Daoy (cell line): ENCODE data around the gene CDS2. TPM values are rescaled to one million over a fixed set of nuclear protein-coding genes. Genes with fewer than 3 reads are reported as not detected.

Experiments
- DNase-seq: peaks from one replicate; pipeline ENCODE4 v3.0.0-alpha.2; 2015; ENCODE audit warnings: low read depth
- total RNA-seq: library from RNA; depleted of rRNA; stranded (reverse); fragments of >200 nt; shearing (Covaris generic); gene quantifications from 2 replicates; pipeline ENCODE4 v1.2.3, GENCODE V29; 2014

CDS2 gene
- total RNA-seq, 1 experiment from 2014 or later: 22.3 TPM

DNA sequence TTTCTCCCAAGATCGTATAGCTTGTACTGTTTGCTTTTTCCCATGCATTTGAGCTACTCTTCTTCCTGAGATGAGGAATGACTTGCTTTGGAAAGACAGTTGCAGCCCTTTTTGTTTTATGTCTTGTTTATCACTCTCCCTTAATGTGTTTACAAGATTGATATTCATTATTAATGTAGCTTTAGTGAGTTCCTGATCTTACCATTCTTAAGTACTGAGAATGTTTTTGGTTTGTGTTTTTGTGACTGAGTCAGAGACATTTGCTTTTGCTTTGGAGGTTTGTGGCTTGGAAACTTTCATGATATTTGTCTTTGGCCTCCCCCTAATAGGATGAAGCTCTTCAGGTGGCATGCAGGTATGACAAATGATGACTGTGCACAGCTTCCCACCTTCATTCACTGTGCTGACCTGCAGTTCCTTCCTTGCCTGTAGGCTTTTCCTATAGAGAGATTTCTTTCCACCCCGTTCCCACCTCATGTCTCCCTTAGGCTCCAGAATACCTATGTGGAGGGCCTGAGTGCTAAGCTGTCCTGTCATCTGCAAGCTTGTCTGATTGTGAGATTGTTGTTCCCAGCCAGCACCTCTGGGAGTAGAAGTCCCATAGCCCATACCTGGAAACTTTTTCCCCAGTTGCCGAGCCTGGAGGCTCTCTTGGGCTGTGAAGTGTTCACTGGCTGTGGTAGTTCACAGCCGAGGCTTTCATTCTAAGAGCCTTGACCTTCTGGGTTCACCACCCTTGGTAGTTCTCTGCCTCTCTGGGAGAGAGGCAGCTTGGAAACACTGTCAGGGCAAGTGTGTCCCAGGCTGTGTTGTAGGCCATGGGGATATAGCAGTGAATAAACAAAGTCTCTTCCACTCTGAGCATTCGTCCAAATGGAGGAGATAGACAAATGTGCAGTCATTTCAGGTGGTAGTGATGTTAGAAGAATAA, 27.1 kb downstream of the CDS2 start:
- DNase-seq: peak; percentile 8

GRCh38 chr20:5154543-5154925, 27.7 kb downstream of the CDS2 start:
- DNase-seq: no peak

- DNase-seq: no peak
Observed at GRCh38 chr20:5155404-5155803, 28.6 kb downstream of the CDS2 start.

DNA sequence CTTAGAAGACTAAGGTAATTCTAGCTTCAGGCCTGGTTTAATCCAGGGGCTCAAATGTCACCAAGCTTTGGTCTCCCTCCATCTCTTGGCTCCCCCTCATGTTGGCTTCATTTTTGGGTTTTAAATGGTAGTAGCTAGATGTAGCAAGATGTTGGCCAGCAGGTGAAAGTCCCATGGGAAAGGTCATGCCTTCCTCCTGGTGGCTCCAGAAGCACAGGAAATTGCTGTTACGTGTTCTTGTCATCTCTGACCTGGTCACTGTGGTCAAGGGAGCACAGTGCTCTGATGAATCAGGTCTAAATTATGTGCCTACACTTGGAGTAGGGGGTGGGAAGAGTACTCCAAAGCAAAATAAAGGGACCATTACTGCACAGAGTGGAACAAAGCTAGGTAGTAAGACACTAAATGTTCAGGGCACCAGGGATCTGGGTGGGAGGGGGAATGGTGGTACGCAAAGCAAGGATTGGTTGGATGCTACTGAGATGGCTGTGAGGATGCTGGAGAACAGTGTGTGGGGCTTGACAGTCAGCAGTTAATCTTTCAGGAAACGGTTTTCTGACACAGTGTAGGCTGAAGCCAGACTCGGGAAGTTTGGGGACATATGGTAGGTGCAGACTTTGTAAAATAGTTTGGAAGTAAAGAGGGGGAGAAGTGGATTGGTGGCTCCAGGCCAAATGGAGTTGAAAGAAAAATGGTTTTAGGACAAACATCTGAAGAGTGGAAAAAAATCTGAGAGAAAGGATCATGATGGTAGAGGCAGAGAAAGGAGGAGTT, 30.1 kb downstream of the CDS2 start:
- DNase-seq: peak; percentile 19

- no peak for DNase-seq
Observed at GRCh38 chr20:5159928-5160327, 33.1 kb downstream of the CDS2 start.

DNA sequence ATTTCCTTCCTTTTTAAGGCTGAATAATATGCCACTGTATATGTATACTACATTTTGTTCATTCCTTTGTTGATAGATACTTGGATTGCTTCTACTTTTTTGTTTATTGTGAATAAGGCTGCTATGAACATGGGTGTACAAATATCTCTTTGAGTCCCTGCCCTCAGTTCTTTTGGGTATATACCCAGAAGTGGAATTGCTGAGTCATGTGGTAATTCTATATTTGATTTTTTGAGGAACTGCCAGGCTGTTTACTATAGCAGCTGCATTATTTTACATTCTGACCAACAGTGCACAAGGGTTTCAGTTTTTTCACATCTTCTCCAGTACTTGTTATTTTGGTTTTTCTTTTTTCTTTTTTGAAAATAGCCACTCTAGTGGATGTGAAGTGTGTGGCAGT, 34.1 kb downstream of the CDS2 start:
- DNase-seq: no peak

DNA sequence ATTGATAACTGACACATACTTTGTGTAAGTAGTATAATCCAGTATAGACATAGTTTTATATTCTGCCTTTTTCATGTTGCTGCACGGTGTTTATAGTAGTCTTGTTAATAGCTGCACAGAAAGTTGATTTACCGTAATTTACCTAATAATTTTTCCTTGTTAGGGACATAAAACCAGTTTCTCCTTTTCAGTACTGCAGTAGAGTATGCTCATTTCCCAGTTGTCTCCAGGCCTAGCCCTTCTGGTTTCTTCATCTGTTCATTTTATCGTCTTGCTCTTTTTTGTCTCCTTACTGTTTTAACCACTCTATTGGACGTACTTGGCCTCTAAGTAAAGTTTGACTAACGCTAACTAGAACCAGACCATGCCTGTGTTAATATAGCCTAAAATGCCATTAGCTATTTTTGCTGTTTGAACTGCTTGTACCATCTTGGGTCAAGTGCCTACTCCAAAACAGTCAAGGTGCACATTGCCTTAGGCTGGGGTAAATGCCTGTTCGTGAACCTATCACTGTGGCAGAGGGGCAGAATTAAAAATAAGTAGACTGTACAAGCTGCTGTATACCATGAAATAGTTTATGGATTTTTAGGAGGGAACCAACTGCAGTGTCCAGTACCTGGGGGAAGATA, 34.8 kb downstream of the CDS2 start:
- DNase-seq: no peak

- no peak for DNase-seq
Observed at GRCh38 chr20:5164645-5165625, 38.1 kb downstream of the CDS2 start.

- DNase-seq: peak; percentile 66
Observed at GRCh38 chr20:5168651-5169396, 42.0 kb downstream of the CDS2 start.

DNA sequence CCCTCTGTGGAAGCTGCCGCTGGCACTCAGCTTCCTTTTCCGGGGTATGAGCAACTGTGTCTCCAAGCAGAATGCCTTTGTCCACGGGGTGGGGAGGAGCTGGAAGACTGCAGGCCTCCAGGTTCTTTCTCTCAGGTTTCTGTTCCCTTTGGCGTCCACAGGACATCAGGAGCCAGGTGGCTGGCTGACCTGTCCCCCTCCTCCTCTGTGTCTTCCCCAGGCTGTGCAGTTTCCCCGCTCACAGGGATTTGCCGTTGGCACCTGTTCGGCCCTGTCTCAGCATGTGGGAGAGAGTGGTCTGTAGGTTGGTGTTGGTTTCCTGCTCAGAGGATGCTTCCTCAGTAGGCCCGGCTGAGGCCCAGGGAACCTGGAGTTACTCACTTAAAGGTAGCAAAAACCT, 43.5 kb downstream of the CDS2 start:
- DNase-seq: no peak

GRCh38 chr20:5171064-5171789, 44.4 kb downstream of the CDS2 start:
- DNase-seq: no peak

GRCh38 chr20:5171790-5172164, 45.0 kb downstream of the CDS2 start:
- no peak for DNase-seq

GRCh38 chr20:5172167-5172601, 45.4 kb downstream of the CDS2 start:
- no peak for DNase-seq

- DNase-seq: no peak
Observed at GRCh38 chr20:5172903-5173463, 46.2 kb downstream of the CDS2 start.

GRCh38 chr20:5173751-5174150, 46.9 kb downstream of the CDS2 start:
- no peak for DNase-seq

- no peak for DNase-seq
Observed at GRCh38 chr20:5177071-5177470, 50.3 kb downstream of the CDS2 start.

DNA sequence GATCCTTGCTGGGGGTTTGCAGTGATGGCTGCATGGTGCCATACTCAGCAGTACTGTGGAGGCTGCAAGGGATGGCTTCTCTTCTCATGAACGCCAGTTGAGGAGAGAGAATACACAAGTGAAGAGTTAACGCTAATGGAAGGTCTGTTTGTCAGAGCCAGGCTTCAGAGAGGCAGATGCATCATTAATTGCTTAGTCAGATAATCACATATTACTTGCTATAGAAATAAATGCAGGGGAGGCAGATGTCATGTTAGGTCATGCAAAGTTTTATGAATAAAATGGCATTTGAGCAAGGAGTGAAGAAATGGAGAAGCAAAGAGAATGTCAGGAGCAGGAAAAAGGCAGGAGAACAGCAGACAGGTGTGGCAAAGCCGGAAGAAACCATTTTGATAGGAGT, 51.2 kb downstream of the CDS2 start:
- DNase-seq: no peak

DNA sequence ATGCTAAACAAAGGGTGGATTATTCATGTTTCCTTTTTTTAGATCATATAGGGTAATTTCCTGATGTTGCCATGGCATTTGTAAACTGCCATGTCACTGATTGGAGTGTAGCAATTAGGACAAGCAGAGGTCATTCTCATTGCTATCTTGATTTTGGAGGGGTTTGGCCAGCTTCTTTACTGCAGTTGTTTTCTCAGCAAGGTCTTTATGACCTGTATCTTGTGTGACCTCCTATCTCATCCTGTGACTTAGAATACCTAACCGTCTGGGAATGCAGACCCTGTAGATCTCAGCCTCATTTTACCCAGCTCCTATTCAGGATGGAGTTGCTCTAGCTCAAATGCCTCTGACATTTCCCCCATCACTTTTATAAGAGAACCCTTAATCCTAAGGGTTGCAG, 53.6 kb downstream of the CDS2 start:
- no peak for DNase-seq

GRCh38 chr20:5180933-5181332, 54.1 kb downstream of the CDS2 start:
- no peak for DNase-seq

GRCh38 chr20:5181492-5181891, 54.7 kb downstream of the CDS2 start:
- DNase-seq: no peak
